K562 (cell line): ENCODE measurements around the gene MRNIP.

Experiments used
- MYNN ChIP-seq, 2 experiments: sonication (generic); formaldehyde crosslinking in 1 of 2; IDR thresholded peaks; 2 replicates each; pipeline versions ENCODE4 v1.5.0 to v1.6.1; 2016 to 2020; ENCODE audit warnings: antibody characterized with exemption in 1 of 2, missing genetic modification reagents in 1 of 2
- SREBF2 ChIP-seq: sonication (generic); formaldehyde crosslinking; IDR thresholded peaks from 2 replicates; pipeline ENCODE4 v1.4.0; 2020; ENCODE audit warnings: mild to moderate bottlenecking, missing genetic modification reagents
- TAF1 ChIP-seq: IDR thresholded peaks from 2 replicates; pipeline ENCODE4 v1.6.1; 2011; ENCODE audit warnings: mild to moderate bottlenecking, low read length, moderate library complexity; ENCODE audit not compliant: insufficient read depth, control insufficient read depth, severe bottlenecking; ENCODE audit errors: extremely low read depth
- ZZZ3 ChIP-seq: fragments of 450-650 bp; IDR thresholded peaks from 2 replicates; pipeline ENCODE4 v1.6.1; 2016; ENCODE audit warnings: antibody characterized with exemption, mild to moderate bottlenecking, moderate library complexity

DNA sequence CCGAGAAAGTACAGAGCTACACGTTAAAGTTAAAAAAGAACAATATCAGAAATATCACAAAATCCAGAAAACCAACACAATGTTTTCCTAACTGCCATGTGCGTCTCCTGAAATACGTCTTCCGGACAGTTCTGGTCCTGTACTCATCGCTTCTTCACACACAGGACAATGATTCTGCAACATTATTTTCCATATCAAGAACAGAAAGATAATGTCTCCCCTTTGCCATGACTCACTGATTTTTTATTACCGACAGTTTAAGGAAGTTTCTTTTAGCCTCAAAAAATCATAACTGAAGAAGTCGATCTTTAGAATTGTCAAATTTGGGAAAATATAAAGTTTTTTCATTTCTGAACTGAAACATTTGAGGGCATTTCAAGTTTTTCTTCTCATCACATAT, 46.5 kb upstream of the MRNIP start:
- TF ChIP-seq TAF1 = no peak
- no peak for TF ChIP-seq ZZZ3
- TF ChIP-seq SREBF2 = no peak
- no peak for TF ChIP-seq MYNN (IDR thresholded peaks at IDR 0.05)
- TF ChIP-seq MYNN (CRISPR knock-in tag; IDR thresholded peaks at IDR 0.05) = no peak
